HepG2 (cell line): Measurements from ENCODE around the gene CA7. TPM values are rescaled to one million over a fixed set of nuclear protein-coding genes. Genes with fewer than 3 reads are reported as not detected.

Experiments used
- ADNP ChIP-seq: sonication (generic); formaldehyde crosslinking; IDR thresholded peaks from 2 replicates; pipeline ENCODE4 v1.4.0; 2020; ENCODE audit warnings: missing genetic modification reagents
- AHR ChIP-seq: IDR thresholded peaks from 2 replicates; pipeline ENCODE4 v1.6.1; 2018; ENCODE audit warnings: missing genetic modification reagents, missing compliant biosample characterization
- ATF7-NPFF ChIP-seq: sonication (generic); formaldehyde crosslinking; IDR thresholded peaks from 2 replicates; pipeline ENCODE4 v1.8.1; 2023; ENCODE audit warnings: mild to moderate bottlenecking, low read depth, missing genetic modification reagents, moderate library complexity
- CCAR2 ChIP-seq: fragments of 200-400 bp; formaldehyde crosslinking; optimal IDR thresholded peaks from 2 replicates; pipeline ENCODE3; 2018; ENCODE audit warnings: low read depth, mild to moderate bottlenecking, low read length, moderate library complexity
- ELF1 ChIP-seq: sonication (generic); formaldehyde crosslinking; IDR thresholded peaks from 2 replicates; pipeline ENCODE4 v1.4.0; 2020; ENCODE audit warnings: missing genetic modification reagents
- ELF4 ChIP-seq: sonication (generic); formaldehyde crosslinking; IDR thresholded peaks from 2 replicates; pipeline ENCODE4 v1.5.0; 2020; ENCODE audit warnings: missing genetic modification reagents, mild to moderate bottlenecking, moderate library complexity, borderline replicate concordance
- KLF9 ChIP-seq: IDR thresholded peaks from 2 replicates; pipeline ENCODE4 v1.6.1; 2016; ENCODE audit warnings: low read depth
- NFYB ChIP-seq: sonication (generic); formaldehyde crosslinking; IDR thresholded peaks from 2 replicates; pipeline ENCODE4 v1.4.0; 2020; ENCODE audit warnings: missing genetic modification reagents
- REL ChIP-seq: sonication (generic); formaldehyde crosslinking; conservative IDR thresholded peaks from 2 replicates; pipeline ENCODE4 v1.8.0; 2022; ENCODE audit warnings: mild to moderate bottlenecking, missing genetic modification reagents, moderate library complexity
- SALL1 ChIP-seq: sonication (generic); formaldehyde crosslinking; IDR thresholded peaks from 2 replicates; pipeline ENCODE4 v1.8.0; 2022; ENCODE audit warnings: mild to moderate bottlenecking, missing genetic modification reagents
- SMAD3 ChIP-seq: sonication (generic); formaldehyde crosslinking; IDR thresholded peaks from 2 replicates; pipeline ENCODE4 v1.4.0; 2020; ENCODE audit warnings: missing genetic modification reagents
- TARDBP ChIP-seq: sonication (generic); formaldehyde crosslinking; IDR thresholded peaks from 2 replicates; pipeline ENCODE4 v1.8.0; 2022; ENCODE audit warnings: mild to moderate bottlenecking, missing genetic modification reagents
- ZNF124 ChIP-seq: sonication (generic); formaldehyde crosslinking; IDR thresholded peaks from 2 replicates; pipeline ENCODE4 v1.4.0; 2020; ENCODE audit warnings: missing genetic modification reagents
- ZNF17 ChIP-seq: sonication (generic); formaldehyde crosslinking; IDR thresholded peaks from 2 replicates; pipeline ENCODE4 v1.5.0; 2020; ENCODE audit warnings: mild to moderate bottlenecking, missing genetic modification reagents
- ZNF263 ChIP-seq: sonication (generic); formaldehyde crosslinking; IDR thresholded peaks from 2 replicates; pipeline ENCODE4 v1.4.0; 2020; ENCODE audit warnings: missing genetic modification reagents
- ZNF317 ChIP-seq: sonication (generic); formaldehyde crosslinking; IDR thresholded peaks from 2 replicates; pipeline ENCODE4 v1.5.0; 2020; ENCODE audit warnings: mild to moderate bottlenecking, missing genetic modification reagents
- ZSCAN9 ChIP-seq: IDR thresholded peaks from 2 replicates; pipeline ENCODE4 v1.6.1; 2016; ENCODE audit warnings: borderline replicate concordance
- polyA plus RNA-seq, 8 experiments: library from polyadenylated mRNA; depleted of rRNA in 3 of 8; stranded (reverse) in 7 of 8; unstranded in 1 of 8; fragments of >200 nt; fragmentation: Illumina TruSeq in 4 of 8; extraction: Trizol in 4 of 8; gene quantifications; 2 replicates each; pipeline versions ENCODE4 v1.2.1 to v1.2.3, GENCODE V29; 2011 to 2016; ENCODE audit warnings: low read depth in 4 of 8, missing spikeins in 1 of 8, mixed read lengths in 1 of 8; ENCODE audit not compliant: insufficient read depth in 1 of 8
- total RNA-seq, 5 experiments: library from RNA; depleted of rRNA; stranded (reverse); fragments of >200 nt; fragmentation: Illumina TruSeq; extraction: Trizol; gene quantifications; 2 replicates each; pipeline ENCODE4 v1.2.3, GENCODE V29; 2016; ENCODE audit warnings: low read depth in 1 of 5
- TF ChIP-seq, protein P1 (sequence below): sonication (generic); formaldehyde crosslinking; IDR thresholded peaks from 2 replicates; pipeline ENCODE4 v1.4.0; 2020; ENCODE audit warnings: missing genetic modification reagents
- TF ChIP-seq, protein P2 (sequence below): sonication (generic); formaldehyde crosslinking; IDR thresholded peaks from 2 replicates; pipeline ENCODE4 v1.9.0; 2021; ENCODE audit warnings: missing genetic modification reagents, mild to moderate bottlenecking, borderline replicate concordance
- TF ChIP-seq, protein P3 (sequence below): sonication (generic); formaldehyde crosslinking; IDR thresholded peaks from 2 replicates; pipeline ENCODE4 v1.4.0; 2020; ENCODE audit warnings: missing genetic modification reagents
- TF ChIP-seq, protein P4 (sequence below): IDR thresholded peaks from 2 replicates; pipeline ENCODE4 v1.6.1; 2016; ENCODE audit warnings: missing compliant biosample characterization, missing genetic modification reagents, borderline replicate concordance
- TF ChIP-seq, protein P5 (sequence below): sonication (generic); formaldehyde crosslinking; IDR thresholded peaks from 2 replicates; pipeline ENCODE4 v1.8.1; 2022; ENCODE audit warnings: low read depth, mild to moderate bottlenecking, missing genetic modification reagents

Gene CA7
- total and polyA plus RNA-seq, 2 of the 13 experiments (the other 11 are each of a cell fraction or from before 2014, with no cell fraction given), result not detected

DNA sequence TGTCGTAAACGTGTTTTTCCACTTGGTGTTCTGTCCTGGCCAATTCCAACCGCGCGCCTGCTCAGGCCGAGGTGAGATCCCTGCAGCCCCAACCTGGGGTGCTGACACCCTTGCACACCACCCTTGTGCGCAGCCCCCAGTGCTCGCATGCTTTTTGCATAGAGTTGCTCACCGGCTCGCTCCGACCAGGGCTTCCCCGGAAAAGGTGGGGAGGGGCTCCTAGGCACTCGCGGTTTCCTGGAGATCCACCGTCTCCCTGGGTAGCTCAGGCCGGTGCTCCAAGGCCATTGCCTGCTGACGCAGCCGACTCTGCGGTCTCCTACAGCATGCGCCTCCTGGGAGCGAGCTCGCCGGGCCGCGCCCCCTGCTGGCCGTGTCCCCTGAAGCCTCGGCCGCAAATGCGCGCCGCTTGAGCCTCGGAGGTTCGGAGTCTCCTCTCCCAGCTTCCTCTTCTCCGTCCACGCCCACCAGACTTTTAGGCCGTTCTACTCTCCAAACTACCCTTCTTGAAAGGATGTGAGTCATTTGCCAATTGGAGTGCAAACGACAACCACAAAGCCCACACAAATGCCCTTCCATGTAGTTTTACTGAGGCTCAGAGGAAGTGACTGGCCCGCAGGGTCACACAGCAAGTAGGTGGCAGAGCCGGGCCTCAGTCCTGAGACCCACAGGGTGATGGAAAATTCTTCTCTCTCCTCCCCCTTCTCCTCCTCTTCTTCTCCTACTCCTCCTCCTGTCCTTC is 28.9 kb downstream of the CA7 start (continued):
- TF ChIP-seq ELF4 (CRISPR knock-in tag) (no peak), ZSCAN9 (CRISPR knock-in tag) (no peak), ZNF317 (CRISPR knock-in tag) (peak; percentile 35; the same call in 1 of the 2 replicates), ADNP (CRISPR knock-in tag) (peak; percentile 80; the same call in 1 of the 2 replicates), ZNF17 (CRISPR knock-in tag) (no peak), TARDBP (CRISPR knock-in tag) (peak; percentile 93), REL (0 out of 2 replicates have a peak, but pooled peaks have one; percentile 54), ZNF124 (CRISPR knock-in tag) (peak; percentile 42; the same call in 1 of the 2 replicates), KLF9 (no peak), SALL1 (CRISPR knock-in tag) (peak; percentile 77), AHR (CRISPR knock-in tag) (peak; percentile 83; the same call in 1 of the 2 replicates), NFYB (CRISPR knock-in tag) (peak; percentile 31; the same call in 1 of the 2 replicates), ELF1 (CRISPR knock-in tag) (peak; percentile 37; the same call in 1 of the 2 replicates), SMAD3 (CRISPR knock-in tag) (peak; percentile 76; the same call in 1 of the 2 replicates), CCAR2 (peak; percentile 49), ZNF263 (CRISPR knock-in tag) (peak; percentile 95), ATF7-NPFF (peak; percentile 85)
- TF ChIP-seq, protein P1, sequence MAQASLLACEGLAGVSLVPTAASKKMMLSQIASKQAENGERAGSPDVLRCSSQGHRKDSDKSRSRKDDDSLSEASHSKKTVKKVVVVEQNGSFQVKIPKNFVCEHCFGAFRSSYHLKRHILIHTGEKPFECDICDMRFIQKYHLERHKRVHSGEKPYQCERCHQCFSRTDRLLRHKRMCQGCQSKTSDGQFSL (CRISPR knock-in tag), result no peak
- TF ChIP-seq, protein P2, sequence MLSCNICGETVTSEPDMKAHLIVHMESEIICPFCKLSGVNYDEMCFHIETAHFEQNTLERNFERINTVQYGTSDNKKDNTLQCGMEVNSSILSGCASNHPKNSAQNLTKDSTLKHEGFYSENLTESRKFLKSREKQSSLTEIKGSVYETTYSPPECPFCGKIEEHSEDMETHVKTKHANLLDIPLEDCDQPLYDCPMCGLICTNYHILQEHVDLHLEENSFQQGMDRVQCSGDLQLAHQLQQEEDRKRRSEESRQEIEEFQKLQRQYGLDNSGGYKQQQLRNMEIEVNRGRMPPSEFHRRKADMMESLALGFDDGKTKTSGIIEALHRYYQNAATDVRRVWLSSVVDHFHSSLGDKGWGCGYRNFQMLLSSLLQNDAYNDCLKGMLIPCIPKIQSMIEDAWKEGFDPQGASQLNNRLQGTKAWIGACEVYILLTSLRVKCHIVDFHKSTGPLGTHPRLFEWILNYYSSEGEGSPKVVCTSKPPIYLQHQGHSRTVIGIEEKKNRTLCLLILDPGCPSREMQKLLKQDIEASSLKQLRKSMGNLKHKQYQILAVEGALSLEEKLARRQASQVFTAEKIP, result no peak
- TF ChIP-seq, protein P3, sequence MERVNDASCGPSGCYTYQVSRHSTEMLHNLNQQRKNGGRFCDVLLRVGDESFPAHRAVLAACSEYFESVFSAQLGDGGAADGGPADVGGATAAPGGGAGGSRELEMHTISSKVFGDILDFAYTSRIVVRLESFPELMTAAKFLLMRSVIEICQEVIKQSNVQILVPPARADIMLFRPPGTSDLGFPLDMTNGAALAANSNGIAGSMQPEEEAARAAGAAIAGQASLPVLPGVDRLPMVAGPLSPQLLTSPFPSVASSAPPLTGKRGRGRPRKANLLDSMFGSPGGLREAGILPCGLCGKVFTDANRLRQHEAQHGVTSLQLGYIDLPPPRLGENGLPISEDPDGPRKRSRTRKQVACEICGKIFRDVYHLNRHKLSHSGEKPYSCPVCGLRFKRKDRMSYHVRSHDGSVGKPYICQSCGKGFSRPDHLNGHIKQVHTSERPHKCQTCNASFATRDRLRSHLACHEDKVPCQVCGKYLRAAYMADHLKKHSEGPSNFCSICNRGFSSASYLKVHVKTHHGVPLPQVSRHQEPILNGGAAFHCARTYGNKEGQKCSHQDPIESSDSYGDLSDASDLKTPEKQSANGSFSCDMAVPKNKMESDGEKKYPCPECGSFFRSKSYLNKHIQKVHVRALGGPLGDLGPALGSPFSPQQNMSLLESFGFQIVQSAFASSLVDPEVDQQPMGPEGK (CRISPR knock-in tag), result no peak
- TF ChIP-seq, protein P4, sequence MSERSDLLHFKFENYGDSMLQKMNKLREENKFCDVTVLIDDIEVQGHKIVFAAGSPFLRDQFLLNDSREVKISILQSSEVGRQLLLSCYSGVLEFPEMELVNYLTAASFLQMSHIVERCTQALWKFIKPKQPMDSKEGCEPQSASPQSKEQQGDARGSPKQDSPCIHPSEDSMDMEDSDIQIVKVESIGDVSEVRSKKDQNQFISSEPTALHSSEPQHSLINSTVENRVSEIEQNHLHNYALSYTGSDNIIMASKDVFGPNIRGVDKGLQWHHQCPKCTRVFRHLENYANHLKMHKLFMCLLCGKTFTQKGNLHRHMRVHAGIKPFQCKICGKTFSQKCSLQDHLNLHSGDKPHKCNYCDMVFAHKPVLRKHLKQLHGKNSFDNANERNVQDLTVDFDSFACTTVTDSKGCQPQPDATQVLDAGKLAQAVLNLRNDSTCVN (CRISPR knock-in tag), result no peak; the same call in 1 of the 2 replicates
- TF ChIP-seq, protein P5, sequence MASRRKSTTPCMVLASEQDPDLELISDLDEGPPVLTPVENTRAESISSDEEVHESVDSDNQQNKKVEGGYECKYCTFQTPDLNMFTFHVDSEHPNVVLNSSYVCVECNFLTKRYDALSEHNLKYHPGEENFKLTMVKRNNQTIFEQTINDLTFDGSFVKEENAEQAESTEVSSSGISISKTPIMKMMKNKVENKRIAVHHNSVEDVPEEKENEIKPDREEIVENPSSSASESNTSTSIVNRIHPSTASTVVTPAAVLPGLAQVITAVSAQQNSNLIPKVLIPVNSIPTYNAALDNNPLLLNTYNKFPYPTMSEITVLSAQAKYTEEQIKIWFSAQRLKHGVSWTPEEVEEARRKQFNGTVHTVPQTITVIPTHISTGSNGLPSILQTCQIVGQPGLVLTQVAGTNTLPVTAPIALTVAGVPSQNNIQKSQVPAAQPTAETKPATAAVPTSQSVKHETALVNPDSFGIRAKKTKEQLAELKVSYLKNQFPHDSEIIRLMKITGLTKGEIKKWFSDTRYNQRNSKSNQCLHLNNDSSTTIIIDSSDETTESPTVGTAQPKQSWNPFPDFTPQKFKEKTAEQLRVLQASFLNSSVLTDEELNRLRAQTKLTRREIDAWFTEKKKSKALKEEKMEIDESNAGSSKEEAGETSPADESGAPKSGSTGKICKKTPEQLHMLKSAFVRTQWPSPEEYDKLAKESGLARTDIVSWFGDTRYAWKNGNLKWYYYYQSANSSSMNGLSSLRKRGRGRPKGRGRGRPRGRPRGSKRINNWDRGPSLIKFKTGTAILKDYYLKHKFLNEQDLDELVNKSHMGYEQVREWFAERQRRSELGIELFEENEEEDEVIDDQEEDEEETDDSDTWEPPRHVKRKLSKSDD (CRISPR knock-in tag), result 0 out of 2 replicates have a peak, but pooled peaks have one; percentile 59
